WTC11 (cell line): ENCODE data around the gene MBOAT2. TPM values are rescaled to one million over a fixed set of nuclear protein-coding genes. Genes with fewer than 3 reads are reported as not detected.

Experiments
- ATAC-seq: fragments of 200-7000 bp; cut with Tn5 transposase; 2 replicates; pipeline ENCODE4 v1.10.0; 2021; ENCODE audit warnings: mild to moderate bottlenecking, moderate library complexity
- CTCF ChIA-PET: fragments of 300-600 bp; sonication (Branson Sonifier 250); formaldehyde crosslinking; loops from one replicate; lab custom pipeline; 2021; ENCODE audit warnings: antibody characterized with exemption; lab: Charles Lee
- POLR2A ChIA-PET: fragments of 350-600 bp; sonication (Branson Sonifier 250); formaldehyde crosslinking; loops from one replicate; lab custom pipeline; 2021; ENCODE audit warnings: antibody characterized with exemption; lab: Charles Lee
- DNase-seq: peaks from one replicate; pipeline ENCODE4 v3.0.0; 2021; ENCODE audit warnings: low spot score
- H3K27ac Mint-ChIP-seq: 2 replicates; pipeline ENCODE4 v1.8.0; 2021; ENCODE audit warnings: mixed read lengths
- H3K27me3 Mint-ChIP-seq: 2 replicates; pipeline ENCODE4 v1.8.0; 2021; ENCODE audit warnings: low read depth, mild to moderate bottlenecking, moderate library complexity, mixed read lengths
- H3K36me3 Mint-ChIP-seq: 2 replicates; pipeline ENCODE4 v1.8.0; 2021; ENCODE audit warnings: mixed read lengths
- H3K4me1 Mint-ChIP-seq: 2 replicates; pipeline ENCODE4 v1.8.0; 2022; ENCODE audit warnings: mixed read lengths
- H3K4me3 Mint-ChIP-seq: 2 replicates; pipeline ENCODE4 v1.8.0; 2021; ENCODE audit warnings: mild to moderate bottlenecking, moderate library complexity, mixed read lengths
- H3K9me3 Mint-ChIP-seq: 2 replicates; pipeline ENCODE4 v1.8.0; 2021; ENCODE audit warnings: mixed read lengths
- ATF1 ChIP-seq: sonication (generic); formaldehyde crosslinking; IDR thresholded peaks from 2 replicates; pipeline ENCODE4 v1.8.1; 2023; ENCODE audit warnings: mild to moderate bottlenecking, moderate library complexity, missing genetic modification reagents
- CBFB ChIP-seq: sonication (generic); formaldehyde crosslinking; IDR thresholded peaks from 2 replicates; pipeline ENCODE4 v1.8.1; 2022; ENCODE audit warnings: mild to moderate bottlenecking, low read depth, missing genetic modification reagents
- FOXJ3 ChIP-seq: sonication (generic); formaldehyde crosslinking; IDR thresholded peaks from 2 replicates; pipeline ENCODE4 v1.9.0; 2021; ENCODE audit warnings: missing genetic modification reagents, mild to moderate bottlenecking, borderline replicate concordance
- FOXP1 ChIP-seq: sonication (generic); formaldehyde crosslinking; IDR thresholded peaks from 2 replicates; pipeline ENCODE4 v1.8.0; 2022; ENCODE audit warnings: missing genetic modification reagents, mild to moderate bottlenecking, moderate library complexity, borderline replicate concordance
- GABPB1 ChIP-seq: sonication (generic); formaldehyde crosslinking; IDR thresholded peaks from 2 replicates; pipeline ENCODE4 v1.8.1; 2023; ENCODE audit warnings: mild to moderate bottlenecking, missing genetic modification reagents
- JUN ChIP-seq: sonication (generic); formaldehyde crosslinking; IDR thresholded peaks from 2 replicates; pipeline ENCODE4 v1.8.0; 2023; ENCODE audit warnings: mild to moderate bottlenecking, missing genetic modification reagents
- KAT7 ChIP-seq: sonication (generic); formaldehyde crosslinking; IDR thresholded peaks from 2 replicates; pipeline ENCODE4 v1.8.1; 2023; ENCODE audit warnings: missing genetic modification reagents, mild to moderate bottlenecking, borderline replicate concordance
- MAX ChIP-seq: sonication (generic); formaldehyde crosslinking; IDR thresholded peaks from 2 replicates; pipeline ENCODE4 v1.8.0; 2022; ENCODE audit warnings: mild to moderate bottlenecking, missing genetic modification reagents
- MYBL2 ChIP-seq: sonication (generic); formaldehyde crosslinking; IDR thresholded peaks from 2 replicates; pipeline ENCODE4 v1.8.1; 2023; ENCODE audit warnings: mild to moderate bottlenecking, moderate library complexity, missing genetic modification reagents
- NR3C1 ChIP-seq: sonication (generic); formaldehyde crosslinking; conservative IDR thresholded peaks from 2 replicates; pipeline ENCODE4 v1.8.1; 2023; ENCODE audit warnings: low read depth, mild to moderate bottlenecking, missing genetic modification reagents
- OVOL2 ChIP-seq: fragments of 250-450 bp; sonication (Bioruptor Pico); IDR thresholded peaks from 2 replicates; pipeline ENCODE4 v1.9.0; 2021; ENCODE audit warnings: mild to moderate bottlenecking, borderline replicate concordance
- SMAD4 ChIP-seq: sonication (generic); formaldehyde crosslinking; IDR thresholded peaks from 2 replicates; pipeline ENCODE4 v1.8.0; 2022; ENCODE audit warnings: mild to moderate bottlenecking, missing genetic modification reagents
- USF1 ChIP-seq: sonication (generic); formaldehyde crosslinking; IDR thresholded peaks from 2 replicates; pipeline ENCODE4 v1.8.0; 2022; ENCODE audit warnings: mild to moderate bottlenecking, missing genetic modification reagents
- ZNF396 ChIP-seq: fragments of 250-450 bp; sonication (Bioruptor Pico); IDR thresholded peaks from 2 replicates; pipeline ENCODE4 v1.8.0; 2021; ENCODE audit warnings: mild to moderate bottlenecking, moderate library complexity, borderline replicate concordance
- ZNF416 ChIP-seq: fragments of 250-450 bp; sonication (Bioruptor Pico); IDR thresholded peaks from 2 replicates; pipeline ENCODE4 v1.9.0; 2021; ENCODE audit warnings: mild to moderate bottlenecking, inconsistent platforms
- total RNA-seq: library from RNA; stranded (reverse); gene quantifications from 3 replicates; pipeline ENCODE4 v1.2.3, GENCODE V29; 2021
- TF ChIP-seq, protein P1 (sequence below): sonication (generic); formaldehyde crosslinking; IDR thresholded peaks from 2 replicates; pipeline ENCODE4 v1.8.0; 2023; ENCODE audit warnings: missing genetic modification reagents
- TF ChIP-seq, protein P2 (sequence below): fragments of 250-450 bp; sonication (Bioruptor Pico); conservative IDR thresholded peaks from 2 replicates; pipeline ENCODE4 v1.9.0; 2021; ENCODE audit warnings: mild to moderate bottlenecking
- TF ChIP-seq, protein P3 (sequence below): fragments of 200-600 bp; IDR thresholded peaks from 2 replicates; pipeline ENCODE4 v1.8.0; 2022; ENCODE audit warnings: antibody characterized with exemption

MBOAT2 gene
- total RNA-seq, 1 experiment from 2014 or later: 24.7 TPM

GRCh38 chr2:8876628-8877027, 126.9 kb downstream of the MBOAT2 start:
- Mint-ChIP-seq H3K4me1 (peaks cover 9% of the 10 kb centered on the region), H3K27ac (no peak overlapping the region), H3K9me3 (no peaks in the 10 kb centered on the region), H3K27me3 (no peaks in the 10 kb centered on the region), H3K36me3 (peaks cover 8% of the 10 kb centered on the region; the same call in 1 of the 2 replicates), H3K4me3 (no peak overlapping the region)
- DNase-seq (no peak), ATAC-seq (no peak)
- TF ChIP-seq SMAD4 (CRISPR knock-in tag) (no peak), KAT7 (CRISPR knock-in tag) (no peak), FOXP1 (no peak), CBFB (CRISPR knock-in tag) (no peak), ZNF416 (CRISPR knock-in tag) (no peak), GABPB1 (no peak), NR3C1 (CRISPR knock-in tag) (no peak), ATF1 (CRISPR knock-in tag) (no peak), ZNF396 (CRISPR knock-in tag) (no peak), OVOL2 (CRISPR knock-in tag) (no peak), FOXJ3 (CRISPR knock-in tag) (no peak), MYBL2 (CRISPR knock-in tag) (no peak), MAX (CRISPR knock-in tag) (no peak), JUN (no peak)
- TF ChIP-seq, protein P1, sequence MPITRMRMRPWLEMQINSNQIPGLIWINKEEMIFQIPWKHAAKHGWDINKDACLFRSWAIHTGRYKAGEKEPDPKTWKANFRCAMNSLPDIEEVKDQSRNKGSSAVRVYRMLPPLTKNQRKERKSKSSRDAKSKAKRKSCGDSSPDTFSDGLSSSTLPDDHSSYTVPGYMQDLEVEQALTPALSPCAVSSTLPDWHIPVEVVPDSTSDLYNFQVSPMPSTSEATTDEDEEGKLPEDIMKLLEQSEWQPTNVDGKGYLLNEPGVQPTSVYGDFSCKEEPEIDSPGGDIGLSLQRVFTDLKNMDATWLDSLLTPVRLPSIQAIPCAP: no peak
- TF ChIP-seq, protein P2, sequence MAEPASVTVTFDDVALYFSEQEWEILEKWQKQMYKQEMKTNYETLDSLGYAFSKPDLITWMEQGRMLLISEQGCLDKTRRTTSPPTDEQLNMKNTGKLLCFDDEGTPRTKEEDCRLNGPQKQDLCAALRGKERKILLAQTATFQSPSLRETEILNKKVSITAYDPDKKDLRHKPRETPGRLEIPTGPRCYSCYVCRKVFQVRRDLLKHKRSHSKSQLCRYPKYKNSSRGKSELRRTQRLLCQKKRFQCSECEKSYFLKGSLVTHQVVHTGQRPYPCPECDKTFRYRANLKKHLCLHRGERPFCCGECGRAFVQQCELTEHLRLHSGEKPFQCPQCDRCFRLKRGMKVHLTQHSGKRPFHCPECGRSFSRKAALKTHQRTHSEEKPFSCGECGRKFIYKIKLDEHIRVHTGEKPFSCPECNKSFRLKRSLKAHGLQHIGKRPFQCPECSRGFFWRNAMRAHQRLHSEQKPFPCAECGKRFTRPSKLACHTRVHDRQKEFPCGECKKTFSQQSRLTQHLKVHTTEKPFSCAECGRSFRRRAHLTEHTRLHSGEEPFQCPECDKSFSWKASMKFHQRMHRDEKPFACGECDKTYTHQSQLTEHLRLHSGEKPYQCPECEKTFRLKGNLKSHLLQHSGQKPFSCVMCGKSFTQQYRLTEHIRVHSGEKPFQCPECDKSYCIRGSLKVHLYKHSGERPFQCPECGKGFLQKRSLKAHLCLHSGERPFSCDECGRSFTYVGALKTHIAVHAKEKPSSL (CRISPR knock-in tag): no peak
- POLR2A ChIA-PET: no interaction called here
- CTCF ChIA-PET: no interaction called here

GRCh38 chr2:8872821-8873432, 130.6 kb downstream of the MBOAT2 start:
- Mint-ChIP-seq H3K27me3 (no peaks in the 10 kb centered on the region), H3K4me3 (no peak overlapping the region), H3K27ac (no peak overlapping the region), H3K4me1 (peaks cover 8% of the 10 kb centered on the region), H3K36me3 (peaks cover 4% of the 10 kb centered on the region; the same call in 1 of the 2 replicates), H3K9me3 (no peaks in the 10 kb centered on the region)
- CTCF ChIA-PET: interaction anchor here (0.7 to 2.0 kb wide), 9 partner anchors 9 to 266 kb away, joined by 3 to 9 read pairs (median 3); no protein-coding TSS in a partner anchor
- TF ChIP-seq, protein P3, sequence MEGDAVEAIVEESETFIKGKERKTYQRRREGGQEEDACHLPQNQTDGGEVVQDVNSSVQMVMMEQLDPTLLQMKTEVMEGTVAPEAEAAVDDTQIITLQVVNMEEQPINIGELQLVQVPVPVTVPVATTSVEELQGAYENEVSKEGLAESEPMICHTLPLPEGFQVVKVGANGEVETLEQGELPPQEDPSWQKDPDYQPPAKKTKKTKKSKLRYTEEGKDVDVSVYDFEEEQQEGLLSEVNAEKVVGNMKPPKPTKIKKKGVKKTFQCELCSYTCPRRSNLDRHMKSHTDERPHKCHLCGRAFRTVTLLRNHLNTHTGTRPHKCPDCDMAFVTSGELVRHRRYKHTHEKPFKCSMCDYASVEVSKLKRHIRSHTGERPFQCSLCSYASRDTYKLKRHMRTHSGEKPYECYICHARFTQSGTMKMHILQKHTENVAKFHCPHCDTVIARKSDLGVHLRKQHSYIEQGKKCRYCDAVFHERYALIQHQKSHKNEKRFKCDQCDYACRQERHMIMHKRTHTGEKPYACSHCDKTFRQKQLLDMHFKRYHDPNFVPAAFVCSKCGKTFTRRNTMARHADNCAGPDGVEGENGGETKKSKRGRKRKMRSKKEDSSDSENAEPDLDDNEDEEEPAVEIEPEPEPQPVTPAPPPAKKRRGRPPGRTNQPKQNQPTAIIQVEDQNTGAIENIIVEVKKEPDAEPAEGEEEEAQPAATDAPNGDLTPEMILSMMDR: peak; percentile 20; the same call in 1 of the 2 replicates
- no peak for TF ChIP-seq USF1 (CRISPR knock-in tag)
- ATAC-seq (peak; percentile 50), DNase-seq (no peak)
- POLR2A ChIA-PET: no interaction called here
